Mesodermal cell (in vitro differentiated cells): ENCODE results near the gene DNAJC1.

Experiments used
- H3K27ac ChIP-seq: 2 replicates; pipeline ENCODE4 v1.7.0; 2013; ENCODE audit warnings: mild to moderate bottlenecking, low read depth, low read length, moderate library complexity; ENCODE audit not compliant: severe bottlenecking
- H3K36me3 ChIP-seq: 2 replicates; pipeline ENCODE4 v1.7.1; 2013; ENCODE audit warnings: mild to moderate bottlenecking, low read length, moderate library complexity; ENCODE audit not compliant: control insufficient read depth, insufficient read depth
- H3K4me1 ChIP-seq: one replicate; pipeline ENCODE4 v1.7.1; 2013; ENCODE audit warnings: mild to moderate bottlenecking, low read length; ENCODE audit not compliant: insufficient read depth, control insufficient read depth, poor library complexity, severe bottlenecking
- H3K4me3 ChIP-seq: 2 replicates; pipeline ENCODE4 v1.7.0; 2013; ENCODE audit warnings: low read length, control low read depth, mild to moderate bottlenecking; ENCODE audit not compliant: insufficient read depth, poor library complexity, severe bottlenecking; ENCODE audit errors: extremely low read depth
- H3K9me3 ChIP-seq: 2 replicates; pipeline ENCODE4 v1.7.1; 2013; ENCODE audit warnings: mild to moderate bottlenecking, low read length, moderate library complexity; ENCODE audit not compliant: control insufficient read depth
- WGBS, 2 experiments: methylation state at CpG; one replicate each; pipeline ENCODE4 v1.1.5; 2013; ENCODE audit warnings: missing lambda C conversion rate in 2 of 2; ENCODE audit not compliant: insufficient coverage in 2 of 2; 5-methylcytosine and 5-hydroxymethylcytosine counted together

The DNAJC1 gene

DNA sequence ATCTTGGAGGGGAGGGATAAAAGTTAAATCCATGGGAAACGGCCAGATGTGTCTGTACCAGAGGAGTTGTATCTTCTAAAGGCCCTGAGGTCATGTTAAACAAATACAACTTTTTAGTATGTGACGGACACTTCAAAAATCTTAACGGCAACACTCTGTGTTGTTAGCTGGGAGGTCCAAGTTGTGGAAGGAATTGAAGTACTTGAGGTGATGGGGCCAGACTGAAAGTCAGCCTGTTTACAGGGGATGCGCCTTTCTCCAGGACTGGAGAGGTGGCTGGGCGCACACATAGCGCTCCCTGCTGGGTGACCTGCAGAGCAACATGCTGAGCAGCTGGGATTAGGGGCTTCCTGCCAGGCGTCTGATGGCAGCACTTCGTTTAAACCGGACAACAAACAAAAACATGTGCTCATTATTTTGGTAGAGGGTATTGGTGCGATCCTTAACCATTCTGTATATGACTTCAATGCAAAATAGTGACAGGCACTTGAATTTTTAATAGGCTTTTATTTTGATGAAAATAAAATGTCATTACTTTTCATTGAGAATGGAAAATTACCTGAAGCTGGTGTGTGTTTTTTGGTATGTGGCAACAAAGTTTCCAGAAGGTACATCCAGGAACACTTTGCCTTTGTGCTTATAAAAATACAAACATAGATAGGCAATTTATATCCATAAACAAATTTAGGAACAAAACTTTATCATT lies 271.3 kb downstream of the DNAJC1 start:
- Histone ChIP-seq H3K27ac (peak overlapping the region; percentile 29), H3K4me1 (peaks cover 8% of the 10 kb centered on the region), H3K9me3 (no peaks in the 10 kb centered on the region), H3K4me3 (no peak overlapping the region), H3K36me3 (peaks cover 40% of the 10 kb centered on the region)
- WGBS, 2 experiments = 13 to 25% methylated on average over 5 of the region's 10 CpGs

DNA sequence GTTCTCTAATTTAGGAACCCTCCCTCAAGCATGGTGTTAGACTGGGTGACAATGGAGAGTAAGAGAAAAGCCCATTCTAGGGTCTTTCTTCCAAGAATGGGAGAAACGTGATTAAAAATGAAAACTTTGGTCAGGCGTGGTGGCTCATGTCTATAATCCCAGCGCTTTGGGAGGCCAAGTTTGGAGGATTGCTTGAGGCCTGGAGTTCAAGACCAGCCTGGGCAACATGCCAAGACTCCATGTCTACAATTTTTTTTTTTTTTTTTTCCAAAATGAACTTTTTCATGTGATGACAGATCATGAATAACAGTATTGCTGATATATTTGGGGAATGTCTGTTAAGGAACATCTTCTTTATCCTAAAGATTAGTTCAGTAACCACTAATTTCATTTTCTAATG lies 274.9 kb downstream of the DNAJC1 start:
- no peaks in the 10 kb centered on the region for H3K9me3 ChIP-seq
- no peak overlapping the region for H3K27ac ChIP-seq
- 97 to 100% methylated on average over 1 to 3 of the region's 3 CpGs for WGBS, 2 experiments
- H3K4me1 ChIP-seq = peaks cover 24% of the 10 kb centered on the region
- H3K4me3 ChIP-seq = no peak overlapping the region
- H3K36me3 ChIP-seq = peaks cover 13% of the 10 kb centered on the region

DNA sequence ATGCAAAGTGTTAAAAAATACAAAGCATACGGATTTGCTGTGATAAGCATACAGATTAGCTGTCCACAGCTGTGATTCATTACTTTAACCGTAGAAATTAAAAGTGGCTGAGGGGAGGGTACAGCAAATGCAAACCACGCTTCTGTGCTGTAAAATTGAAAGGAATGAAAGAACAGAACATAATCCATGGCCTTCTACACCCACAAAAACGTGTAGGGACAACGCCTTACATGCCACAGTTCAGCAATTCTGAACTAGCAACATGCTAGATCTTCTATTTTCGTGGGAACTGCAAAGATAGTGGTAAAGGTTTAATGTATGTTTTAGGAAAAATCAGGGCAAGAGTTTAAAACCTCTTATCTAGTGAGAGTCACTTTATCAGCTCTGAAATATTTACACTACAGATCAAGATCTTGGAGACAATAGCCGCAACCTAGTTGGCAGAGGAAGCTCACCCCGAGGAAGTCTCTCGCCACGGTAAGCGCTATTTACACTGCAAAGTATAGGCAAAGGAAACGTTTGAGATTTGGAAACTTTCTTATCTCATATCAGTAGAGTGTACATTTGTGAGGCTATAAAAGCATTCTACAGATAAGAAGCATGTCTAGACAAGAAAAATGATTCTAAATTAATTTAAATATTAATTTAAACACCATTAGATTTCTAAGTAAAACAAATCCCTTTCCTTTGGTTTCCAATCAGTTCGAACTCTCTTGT lies 275.9 kb downstream of the DNAJC1 start:
- Histone ChIP-seq H3K9me3 (no peaks in the 10 kb centered on the region), H3K36me3 (peaks cover 12% of the 10 kb centered on the region), H3K27ac (peak overlapping the region; percentile 81), H3K4me1 (peaks cover 23% of the 10 kb centered on the region), H3K4me3 (no peak overlapping the region)
- WGBS, 2 experiments = 21 to 46% methylated on average over 2 to 5 of the region's 13 CpGs

DNA sequence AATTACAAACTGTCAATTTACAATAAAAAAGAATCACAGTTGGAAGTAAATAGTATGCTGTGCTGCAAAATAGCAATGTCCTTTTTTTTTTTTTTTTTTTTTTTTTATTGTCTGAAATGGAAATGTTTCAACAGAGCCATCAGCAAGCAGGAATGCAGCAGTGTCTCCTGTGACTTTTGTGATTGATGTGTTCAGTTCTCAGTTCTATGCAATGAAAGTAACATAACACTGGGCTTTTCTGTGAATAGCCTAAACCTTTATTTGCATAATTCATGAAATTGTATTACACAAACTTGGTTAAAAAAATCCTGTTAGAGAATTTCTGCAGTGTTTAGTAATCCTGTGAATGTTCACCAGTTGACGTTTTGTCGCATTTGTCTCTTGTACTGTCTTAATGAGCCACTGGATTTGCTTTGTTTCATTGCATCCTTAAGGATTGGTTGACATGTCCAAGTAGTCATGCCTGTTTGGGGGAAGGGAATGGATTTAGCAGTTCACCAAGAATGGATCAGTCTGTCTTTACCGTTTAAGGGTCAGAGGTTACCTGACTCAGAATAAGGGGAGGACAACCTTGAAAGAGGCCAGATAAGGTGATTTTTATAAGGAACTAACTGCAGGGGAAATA lies 276.8 kb downstream of the DNAJC1 start:
- 62 to 64% methylated on average over 3 of the region's 3 CpGs for WGBS, 2 experiments
- Histone ChIP-seq H3K4me1 (peaks cover 18% of the 10 kb centered on the region), H3K27ac (peak overlapping the region; percentile 81), H3K36me3 (peaks cover 12% of the 10 kb centered on the region), H3K4me3 (no peak overlapping the region), H3K9me3 (no peaks in the 10 kb centered on the region)

DNA sequence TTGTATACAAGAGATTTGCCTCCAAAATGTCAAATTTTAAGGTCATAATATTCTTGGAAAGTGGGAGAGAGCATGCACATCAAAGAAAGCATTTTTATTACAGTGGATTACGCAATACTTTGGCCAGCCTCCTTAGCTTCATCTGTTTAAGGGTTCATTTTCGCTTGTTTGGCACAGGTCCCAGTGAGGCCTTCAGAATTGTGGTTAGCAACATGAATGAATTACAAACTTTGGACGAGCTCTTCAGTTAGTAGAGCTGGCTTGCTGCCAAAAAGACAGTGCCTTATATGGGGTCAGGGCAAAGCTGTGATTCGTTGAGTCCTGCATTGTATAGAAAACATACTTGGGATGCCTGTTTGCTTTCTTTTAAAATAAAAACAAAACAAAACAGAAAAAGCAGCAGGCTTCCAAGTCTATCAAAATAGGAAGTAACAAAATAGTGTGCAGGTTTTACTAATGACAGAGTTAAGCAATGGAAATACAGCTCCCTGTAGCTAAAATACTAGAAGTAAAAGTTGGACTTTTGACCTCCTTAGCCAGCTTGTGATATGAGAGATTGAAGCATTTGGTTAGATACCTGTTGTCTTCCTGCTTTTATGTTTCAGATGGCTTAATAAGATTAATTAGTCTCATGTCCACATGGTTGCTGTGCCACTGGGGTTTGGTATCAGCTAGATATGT lies 278.7 kb downstream of the DNAJC1 start:
- WGBS, 2 experiments = 74 to 75% methylated on average over 2 to 3 of the region's 4 CpGs
- Histone ChIP-seq H3K4me3 (no peak overlapping the region), H3K9me3 (no peaks in the 10 kb centered on the region), H3K36me3 (peaks cover 5% of the 10 kb centered on the region), H3K4me1 (peaks cover 26% of the 10 kb centered on the region), H3K27ac (peak overlapping the region; percentile 54)

DNA sequence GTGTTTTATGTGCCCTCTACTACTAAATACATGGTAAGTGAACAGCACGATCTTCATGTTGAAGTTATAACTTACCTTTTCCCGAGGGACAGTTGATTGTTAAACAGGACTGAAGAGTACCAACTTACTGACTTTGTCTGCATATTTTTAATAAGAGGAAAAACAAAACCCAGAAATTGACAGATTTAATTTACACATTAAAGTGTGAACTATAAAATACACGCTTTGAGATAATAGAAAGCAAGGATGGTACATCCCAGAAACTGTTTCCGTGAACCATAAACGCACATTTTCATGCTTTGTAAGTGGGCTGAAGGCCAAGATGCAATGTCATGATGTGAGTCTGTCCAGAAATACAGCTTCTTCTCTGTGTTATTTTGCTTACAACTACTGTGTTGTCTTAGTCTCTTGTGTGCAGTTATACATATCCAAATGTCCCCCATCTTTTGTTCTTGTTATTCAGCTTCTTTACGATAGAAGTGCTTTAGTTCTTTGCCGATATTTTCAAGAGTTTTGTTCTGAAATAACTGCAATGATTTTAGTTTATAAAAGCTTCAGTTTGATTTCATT lies 279.4 kb downstream of the DNAJC1 start:
- H3K36me3 ChIP-seq = peaks cover 5% of the 10 kb centered on the region
- WGBS, 2 experiments = 97% methylated on average over 3 to 6 of the region's 7 CpGs
- no peaks in the 10 kb centered on the region for H3K9me3 ChIP-seq
- peak overlapping the region; percentile 54 for H3K27ac ChIP-seq
- H3K4me3 ChIP-seq = no peak overlapping the region
- peaks cover 26% of the 10 kb centered on the region for H3K4me1 ChIP-seq

DNA sequence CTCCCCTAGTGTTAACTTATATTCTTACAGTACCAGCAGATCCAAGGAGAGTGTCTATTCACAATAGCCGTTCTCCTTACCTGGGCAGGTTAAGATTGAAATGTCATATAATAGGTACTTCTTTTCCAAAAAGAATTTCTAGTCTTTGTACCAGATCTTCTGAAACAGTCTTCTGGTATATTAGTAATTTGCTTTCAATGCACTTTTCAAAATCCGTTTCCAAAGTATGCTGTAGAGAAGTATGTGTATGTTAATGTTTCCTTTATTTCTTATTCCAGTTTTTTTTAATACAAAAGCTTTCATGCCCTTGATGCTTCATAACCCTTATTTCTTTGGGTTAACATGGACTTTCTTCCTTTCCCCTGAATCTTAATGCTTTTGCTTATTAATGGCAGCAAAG lies 281.3 kb downstream of the DNAJC1 start:
- H3K4me1 ChIP-seq = peaks cover 26% of the 10 kb centered on the region
- H3K36me3 ChIP-seq = peaks cover 10% of the 10 kb centered on the region
- H3K4me3 ChIP-seq = no peak overlapping the region
- no peaks in the 10 kb centered on the region for H3K9me3 ChIP-seq
- no peak overlapping the region for H3K27ac ChIP-seq
- WGBS, 2 experiments = no CpG with 5 or more reads among the region's 2 CpGs

DNA sequence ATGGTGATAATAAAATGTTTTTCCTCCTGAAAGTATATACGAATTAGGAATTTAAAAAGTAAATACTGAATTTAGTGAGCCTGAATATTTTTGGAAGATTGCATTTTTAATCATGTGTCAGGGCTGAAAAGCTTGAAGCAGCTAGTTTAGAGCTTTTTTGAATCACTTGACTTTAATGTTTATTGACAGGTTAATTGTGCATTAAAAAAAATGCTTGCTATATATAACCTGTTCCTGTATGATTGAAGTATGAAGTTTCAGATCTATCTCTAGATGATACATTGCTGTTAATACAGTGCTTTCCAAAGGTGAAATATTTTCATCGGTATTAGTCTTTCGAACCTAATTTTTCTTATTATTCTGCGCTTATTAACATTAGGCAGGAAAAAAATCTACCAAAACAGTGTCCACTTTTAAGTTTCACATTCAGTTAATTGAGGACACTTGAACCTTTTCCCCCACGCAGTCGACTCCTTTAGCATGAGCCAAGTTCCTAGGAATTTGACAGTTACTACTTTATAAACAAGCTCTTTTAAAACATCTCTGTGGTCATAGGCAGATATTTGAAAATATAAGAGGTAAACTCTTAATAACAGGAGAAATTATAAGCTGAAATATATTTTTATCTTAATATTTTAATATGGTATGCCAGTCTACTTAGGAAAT lies 282.4 kb downstream of the DNAJC1 start:
- no peak overlapping the region for H3K27ac ChIP-seq
- no peaks in the 10 kb centered on the region for H3K9me3 ChIP-seq
- no peak overlapping the region for H3K4me3 ChIP-seq
- H3K4me1 ChIP-seq = peaks cover 19% of the 10 kb centered on the region
- WGBS, 2 experiments = 96 to 100% methylated on average over 4 to 6 of the region's 6 CpGs
- peaks cover 10% of the 10 kb centered on the region for H3K36me3 ChIP-seq

DNA sequence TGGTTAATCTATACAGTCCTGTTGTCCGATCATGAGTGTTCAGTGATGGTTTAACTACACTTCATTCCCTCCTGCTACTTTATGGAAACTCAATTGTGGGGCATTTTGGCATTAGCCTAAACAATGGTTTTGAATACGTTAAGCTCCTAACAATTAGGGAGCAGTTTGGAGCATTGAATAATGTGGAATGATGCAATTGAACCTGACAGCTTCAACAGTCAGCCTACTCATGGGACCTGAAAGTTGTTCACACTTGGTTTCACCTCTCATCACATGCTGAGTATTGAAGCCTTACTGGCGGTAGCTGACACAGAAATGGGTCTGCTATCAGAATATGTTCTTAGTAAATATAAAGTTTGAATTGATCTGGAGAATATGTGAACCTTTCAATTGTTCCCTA lies 283.4 kb downstream of the DNAJC1 start:
- Histone ChIP-seq H3K27ac (no peak overlapping the region), H3K4me1 (peaks cover 26% of the 10 kb centered on the region), H3K4me3 (no peak overlapping the region), H3K9me3 (no peaks in the 10 kb centered on the region), H3K36me3 (peaks cover 13% of the 10 kb centered on the region)
- WGBS, 2 experiments = 88% methylated on average over 2 of the region's 3 CpGs; no CpG with 5 or more reads in 1 of the 2 experiments

DNA sequence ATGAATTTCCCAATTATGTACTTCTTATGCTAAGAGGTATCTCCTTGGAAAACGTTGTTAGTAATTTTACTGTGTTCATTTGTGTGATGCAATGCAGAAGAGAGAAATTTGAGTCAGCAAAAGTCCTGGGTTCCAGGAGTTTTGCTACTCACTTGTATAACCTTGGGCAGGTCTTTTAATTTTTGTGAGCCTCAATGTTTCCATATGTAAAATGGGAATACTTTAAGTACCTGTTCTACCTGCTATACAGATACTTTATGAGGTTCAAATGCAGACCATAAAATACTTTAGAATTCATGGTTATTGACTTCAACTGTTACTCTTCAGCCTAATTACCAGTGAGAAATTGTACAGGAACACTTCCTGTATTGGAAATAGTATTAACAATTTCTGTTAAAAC lies 284.0 kb downstream of the DNAJC1 start:
- no peaks in the 10 kb centered on the region for H3K9me3 ChIP-seq
- 100% methylated on average over 1 of the region's 1 CpG; no CpG with 5 or more reads in 1 of the 2 experiments for WGBS, 2 experiments
- no peak overlapping the region for H3K27ac ChIP-seq
- peaks cover 23% of the 10 kb centered on the region for H3K4me1 ChIP-seq
- H3K4me3 ChIP-seq = no peak overlapping the region
- H3K36me3 ChIP-seq = peaks cover 18% of the 10 kb centered on the region
